GM20000 (cell line): Measurements from ENCODE around the gene IPO11.

Experiments used
- DNase-seq: peaks from one replicate; pipeline ENCODE4 v3.0.0; 2012; ENCODE audit warnings: low spot score
- CTCF ChIP-seq: IDR thresholded peaks from 2 replicates; pipeline ENCODE4 v1.5.1; 2012; ENCODE audit warnings: mild to moderate bottlenecking, control low read depth; ENCODE audit errors: extremely low read depth, missing control alignments

The IPO11 gene

DNA sequence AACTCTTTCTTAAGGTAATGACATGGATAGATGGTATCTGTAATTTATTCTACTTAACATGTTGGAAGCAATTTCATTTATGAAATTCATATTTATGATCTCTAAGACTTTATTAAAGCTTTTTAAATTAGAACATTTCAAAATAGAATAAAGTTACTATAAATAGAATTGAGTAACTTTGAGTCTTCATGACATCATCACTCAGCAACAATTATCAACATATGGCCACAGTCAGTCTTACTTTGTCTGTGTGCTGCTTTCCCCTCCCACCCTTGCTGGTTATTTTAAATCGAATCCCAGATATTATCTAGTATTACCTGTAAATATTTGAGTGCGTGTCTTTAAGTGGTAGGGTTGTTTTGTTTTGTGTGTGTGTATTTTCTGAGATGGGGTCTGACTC lies 65.2 kb downstream of the IPO11 start:
- no peak for TF ChIP-seq CTCF
- DNase-seq, result no peak

- TF ChIP-seq CTCF, result no peak
- DNase-seq, result no peak
Observed at GRCh38 chr5:62483556-62483955, 71.0 kb downstream of the IPO11 start.

DNA sequence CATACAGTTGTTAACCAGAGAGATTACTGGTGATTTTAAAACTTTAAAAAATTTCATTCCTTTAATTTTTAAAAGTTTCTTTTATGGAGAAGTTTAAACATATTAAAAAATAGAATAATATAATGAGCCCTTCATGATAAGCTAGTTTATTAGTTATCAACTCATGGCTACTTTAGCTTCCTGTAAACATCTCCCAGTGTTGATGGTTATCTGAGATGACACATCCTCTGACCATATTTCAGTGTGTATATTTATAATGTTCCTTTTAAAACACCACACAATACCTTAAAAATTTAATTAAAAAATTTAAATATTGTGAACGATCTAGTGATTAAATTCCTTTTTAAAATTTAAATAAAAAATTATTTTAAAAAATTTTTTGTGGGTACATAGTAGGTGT lies 74.1 kb downstream of the IPO11 start:
- no peak for TF ChIP-seq CTCF
- DNase-seq, result no peak

GRCh38 chr5:62488531-62488930 lies 76.0 kb downstream of the IPO11 start:
- no peak for TF ChIP-seq CTCF
- no peak for DNase-seq

- TF ChIP-seq CTCF, result no peak
- DNase-seq, result no peak
Observed at GRCh38 chr5:62489471-62489870, 76.9 kb downstream of the IPO11 start.

DNA sequence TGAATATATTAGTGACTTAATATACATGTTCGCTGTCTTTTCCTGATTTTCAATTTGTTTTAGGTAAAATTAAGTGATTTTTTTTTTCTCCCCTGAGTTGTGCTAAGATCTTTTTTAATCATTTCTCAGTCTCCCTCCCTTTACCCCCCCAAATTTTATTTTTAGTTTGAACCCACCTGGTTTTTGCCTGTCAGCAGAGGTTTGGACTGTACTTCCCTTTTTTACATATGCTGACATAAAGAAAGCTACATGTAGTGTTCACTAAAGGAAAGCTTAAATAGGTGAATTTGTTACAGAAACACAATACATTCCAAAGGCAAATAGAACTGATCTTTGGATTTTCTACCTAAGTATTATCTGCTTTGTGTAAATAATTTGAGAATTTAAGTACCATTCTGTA lies 82.2 kb downstream of the IPO11 start:
- DNase-seq, result no peak
- TF ChIP-seq CTCF, result no peak

GRCh38 chr5:62496876-62497275 lies 84.3 kb downstream of the IPO11 start:
- TF ChIP-seq CTCF, result no peak
- DNase-seq, result no peak
